ENCODE measurements around the gene ARSI.
"Not testable (repeated sequence)": the region's sequence is repeated elsewhere in the genome, so short reads cannot be mapped to it uniquely, and the experiment has no call there.

The ARSI gene

GRCh38 chr5:150263375-150263775 is 39.3 kb downstream of the ARSI start:
- no peak for DNase-seq

GRCh38 chr5:150262502-150262901 is 40.2 kb downstream of the ARSI start:
- no peak for DNase-seq

GRCh38 chr5:150261231-150261630 is 41.5 kb downstream of the ARSI start:
- DNase-seq, result no peak

- no peak for DNase-seq
These were observed 44.6 kb downstream of the ARSI start for GRCh38 chr5:150258130-150258529.

DNA sequence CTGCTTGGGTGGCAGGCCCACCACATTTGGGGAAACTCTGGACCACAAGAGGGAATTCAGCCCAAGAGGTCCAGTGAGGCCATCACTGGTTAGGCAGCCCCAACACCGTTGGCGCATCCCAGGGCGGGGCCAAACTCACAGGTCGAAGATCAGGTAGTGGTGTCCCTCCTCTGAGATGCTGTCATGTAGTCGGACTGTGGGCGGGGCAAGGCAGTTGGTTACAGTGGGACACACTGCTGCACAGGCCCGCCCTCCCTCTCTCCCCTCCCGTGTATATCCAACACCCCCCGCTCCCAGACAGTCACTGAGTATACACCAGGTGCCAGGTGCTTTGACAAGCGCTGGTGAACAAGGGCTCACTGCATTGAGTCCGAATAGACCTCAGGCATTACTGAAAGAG is 45.3 kb downstream of the ARSI start:
- no peak for DNase-seq

GRCh38 chr5:150256410-150257064 is 46.2 kb downstream of the ARSI start:
- DNase-seq, result no peak

GRCh38 chr5:150255659-150256409 is 46.9 kb downstream of the ARSI start:
- DNase-seq, result no peak

GRCh38 chr5:150254774-150255173 is 47.9 kb downstream of the ARSI start:
- DNase-seq, result no peak

- no peak for DNase-seq
These were observed 48.3 kb downstream of the ARSI start for GRCh38 chr5:150254363-150254762.

DNA sequence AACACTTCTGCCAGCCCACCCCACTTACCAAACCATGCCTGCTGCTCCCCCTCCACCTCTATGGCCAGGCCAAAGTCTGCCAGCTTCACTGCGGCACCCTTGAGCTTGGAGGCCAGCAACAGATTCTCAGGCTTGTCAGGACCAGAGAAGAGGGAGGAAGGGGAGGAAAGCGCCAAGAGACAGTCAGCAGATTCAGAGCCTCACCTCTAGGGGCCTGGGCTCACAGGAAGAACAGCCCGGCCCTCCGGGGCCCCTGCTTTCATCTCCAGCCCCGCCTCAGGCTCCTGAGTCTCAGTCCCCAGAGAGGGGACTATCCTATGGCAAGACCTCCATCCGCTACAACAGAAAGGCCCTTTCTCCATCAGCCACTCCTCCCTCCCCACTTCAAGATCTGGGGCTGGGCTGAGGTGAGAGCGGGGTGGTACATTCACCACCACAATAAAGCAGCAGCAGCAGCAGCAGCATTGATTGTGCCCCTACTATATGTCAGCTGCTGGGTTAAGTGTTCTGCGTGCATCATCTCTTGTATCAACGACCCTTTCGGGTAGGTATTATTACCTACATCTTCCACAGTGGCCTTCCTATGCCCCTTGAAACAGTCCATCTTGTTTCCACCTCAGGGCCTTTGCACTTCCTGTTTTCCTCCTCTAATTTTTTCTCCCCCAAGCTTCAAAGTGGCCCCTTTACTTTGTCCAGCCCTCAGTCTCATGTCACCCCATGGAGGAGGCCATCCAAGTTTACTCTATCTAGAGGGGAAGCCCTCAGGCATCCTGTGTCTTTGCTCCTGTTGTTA is 49.1 kb downstream of the ARSI start:
- no peak for DNase-seq

GRCh38 chr5:150252489-150252888 is 50.2 kb downstream of the ARSI start:
- no peak for DNase-seq

- DNase-seq, result no peak
These were observed 51.2 kb downstream of the ARSI start for GRCh38 chr5:150251504-150251903.

DNA sequence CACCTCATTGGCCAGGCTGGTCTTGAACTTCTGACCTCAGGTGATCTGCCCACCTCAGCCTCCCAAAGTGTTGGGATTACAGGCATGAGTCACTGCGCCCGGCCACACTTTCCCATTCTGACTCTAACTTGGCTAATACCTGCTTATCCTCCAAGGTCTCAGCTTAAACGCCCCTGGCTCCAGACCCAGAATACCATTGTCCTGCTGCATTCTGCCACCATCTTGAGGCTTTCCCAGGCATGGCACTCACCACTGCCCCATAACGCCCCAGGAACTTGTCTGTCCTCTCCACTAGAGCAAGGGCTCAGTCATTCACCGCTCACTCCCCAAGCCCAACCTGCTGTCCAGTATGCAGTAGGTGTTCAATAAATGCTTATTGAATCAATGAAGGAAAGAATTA is 53.0 kb downstream of the ARSI start:
- no peak for DNase-seq

GRCh38 chr5:150248946-150249345 is 53.8 kb downstream of the ARSI start:
- DNase-seq, result no peak

- DNase-seq, result not testable (repeated sequence)
These were observed 54.2 kb downstream of the ARSI start for GRCh38 chr5:150248493-150248892.

GRCh38 chr5:150247726-150248125 is 55.0 kb downstream of the ARSI start:
- DNase-seq, result no peak

DNA sequence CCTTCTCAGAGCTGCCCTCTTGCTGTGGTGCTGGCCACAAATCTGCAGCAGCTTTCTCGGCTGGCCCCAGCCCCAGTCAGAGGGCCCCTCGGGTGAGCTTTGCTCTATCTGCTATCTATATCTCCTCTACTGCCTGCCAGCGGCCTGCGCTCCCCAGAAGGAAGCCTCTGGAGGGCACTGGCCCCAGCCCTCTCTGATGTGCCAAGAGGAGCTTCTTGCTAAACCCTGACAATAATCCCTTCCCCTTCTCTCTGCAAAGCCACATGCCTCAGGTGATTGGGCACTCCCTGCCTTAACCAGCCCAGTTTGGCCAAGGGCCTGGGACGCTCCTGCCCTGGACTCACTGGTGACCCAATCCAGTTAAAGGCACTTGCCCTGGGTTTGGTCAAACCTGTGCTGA is 55.9 kb downstream of the ARSI start:
- DNase-seq, result no peak

DNA sequence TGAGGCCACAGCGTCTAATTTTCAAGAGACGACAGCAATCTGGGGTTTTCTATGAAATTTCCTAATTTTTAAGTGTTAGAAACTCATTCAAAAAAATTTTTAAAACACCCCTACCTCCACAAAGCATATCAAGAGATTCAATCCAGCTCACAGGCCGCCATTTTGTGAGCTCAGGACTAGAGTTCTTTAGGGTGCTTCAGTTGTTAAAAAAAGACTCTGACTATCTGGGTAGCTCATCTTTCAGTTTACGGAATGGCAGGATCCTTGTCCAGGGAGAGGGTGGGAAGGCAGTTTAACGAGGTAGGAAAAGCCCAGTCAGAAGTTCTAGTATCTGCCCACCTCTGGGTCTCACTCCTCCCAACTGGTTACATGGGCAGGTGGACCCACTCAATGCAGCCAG is 56.3 kb downstream of the ARSI start:
- no peak for DNase-seq
